GM21423 (cell line): ENCODE data around the gene TESPA1.
"Not testable (repeated sequence)": the region's sequence is repeated elsewhere in the genome, so short reads cannot be mapped to it uniquely, and the experiment has no call there.

Experiments
- ATAC-seq: cut with Tn5 transposase; IDR thresholded peaks from one replicate; pipeline ENCODE4 v1.9.1; 2021; ENCODE audit warnings: mild to moderate bottlenecking, moderate library complexity; ENCODE audit not compliant: unreplicated experiment

TESPA1 gene

DNA sequence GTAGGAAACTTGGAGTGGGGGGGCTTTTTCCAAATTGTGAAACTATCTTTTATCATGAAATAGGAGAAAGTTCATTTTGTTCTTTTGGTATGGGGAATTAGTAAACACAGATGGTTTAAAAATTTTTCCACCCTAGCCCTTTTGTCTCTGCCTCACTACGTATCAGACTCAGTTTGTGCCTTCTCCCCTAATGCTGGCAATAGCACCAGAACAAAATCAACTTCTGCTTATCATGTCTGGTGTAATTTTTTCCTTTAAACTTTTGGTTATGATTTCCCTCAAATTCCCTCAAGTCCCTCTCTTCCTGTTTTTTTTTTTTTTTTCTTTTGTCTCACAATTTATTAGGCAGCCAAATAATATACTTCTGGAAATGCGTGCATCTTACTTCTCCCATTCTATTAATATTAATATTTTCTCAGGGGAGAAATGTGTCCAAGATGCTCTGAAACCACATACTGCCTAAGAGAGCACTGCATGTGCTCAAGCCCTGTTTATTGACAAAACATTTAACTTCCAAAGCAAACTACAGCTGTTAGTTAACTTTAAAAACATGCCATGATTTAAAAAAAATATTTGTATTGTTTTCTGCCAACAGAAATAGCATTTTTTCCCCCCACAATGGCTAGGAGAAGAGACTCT is 35.4 kb downstream of the TESPA1 start:
- ATAC-seq = no peak

DNA sequence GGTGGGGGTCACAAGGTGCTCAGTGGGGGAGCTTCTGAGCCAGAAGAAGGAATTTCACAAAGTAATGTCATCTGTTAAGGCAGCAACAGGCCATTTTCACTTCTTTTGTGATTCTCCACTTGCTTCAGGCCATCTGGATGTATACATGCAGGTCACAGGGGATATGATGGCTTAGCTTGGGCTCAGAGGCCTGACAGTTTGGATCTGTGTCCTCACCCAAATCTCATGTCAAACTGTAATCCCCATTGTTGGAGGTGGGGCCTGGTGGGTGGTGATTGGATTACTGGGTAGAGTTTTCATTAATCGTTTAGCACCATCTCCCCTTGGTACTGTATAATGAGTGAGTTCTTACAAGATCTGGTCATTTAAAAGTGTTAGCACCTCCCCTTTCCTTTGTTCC is 36.4 kb downstream of the TESPA1 start:
- ATAC-seq = no peak

DNA sequence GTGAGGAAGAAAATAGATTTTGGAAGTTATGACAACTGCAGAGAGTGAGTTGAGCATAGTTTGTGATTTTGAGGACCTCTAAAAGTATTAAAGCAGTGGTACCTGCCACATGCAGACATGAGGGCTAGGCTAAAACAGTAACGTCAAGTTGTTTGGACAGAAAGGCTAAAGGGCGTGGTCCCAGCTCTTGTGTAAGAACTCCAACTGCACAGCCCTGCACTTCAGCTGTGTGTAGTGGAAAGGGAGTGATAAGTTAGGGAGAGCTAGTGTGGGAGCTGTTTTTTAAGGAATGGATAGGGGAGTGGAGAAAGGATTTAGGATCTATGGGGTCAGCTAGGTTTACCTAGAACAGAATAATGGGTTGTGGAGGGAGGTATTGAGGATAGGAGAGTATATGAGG is 39.5 kb downstream of the TESPA1 start:
- ATAC-seq = no peak

DNA sequence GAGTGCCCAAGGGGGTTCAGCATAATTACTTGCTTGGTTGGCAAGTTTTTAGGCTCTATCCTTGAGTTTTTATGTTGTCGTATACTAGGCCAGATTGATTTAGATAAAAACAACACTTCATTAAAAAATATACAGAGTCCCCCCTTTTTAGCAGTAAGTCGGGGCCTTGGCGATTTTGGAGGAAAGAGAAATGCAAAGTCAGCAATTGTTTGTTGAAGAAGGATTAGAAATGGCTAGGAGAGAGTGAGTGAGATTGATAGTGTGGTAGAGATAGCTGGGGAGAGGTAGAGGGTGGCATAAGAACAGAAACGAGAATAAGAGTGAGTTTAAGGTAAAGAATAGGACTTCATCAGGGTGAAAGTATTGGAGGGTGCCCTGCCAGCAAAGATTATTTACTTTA is 41.3 kb downstream of the TESPA1 start:
- not testable (repeated sequence) for ATAC-seq

DNA sequence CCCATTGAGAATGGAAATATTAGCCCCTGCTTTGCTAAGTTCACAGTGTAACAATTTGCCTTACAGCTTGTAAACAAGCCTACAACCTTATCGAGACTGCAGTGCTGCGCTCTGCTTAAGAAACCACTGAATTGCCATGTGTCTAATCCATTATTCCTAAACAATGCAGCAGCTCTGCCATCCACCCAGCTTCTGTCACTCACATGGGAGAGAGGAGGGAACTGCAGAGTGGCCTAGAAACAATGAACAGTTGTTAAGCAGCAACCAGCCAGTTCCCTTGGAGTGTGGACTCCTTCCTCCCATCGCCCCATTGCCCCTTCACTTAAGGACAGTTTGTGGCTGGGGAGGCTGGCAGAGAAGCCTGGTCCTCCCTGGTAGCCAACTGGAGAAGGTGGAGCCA is 42.9 kb downstream of the TESPA1 start:
- ATAC-seq = no peak

DNA sequence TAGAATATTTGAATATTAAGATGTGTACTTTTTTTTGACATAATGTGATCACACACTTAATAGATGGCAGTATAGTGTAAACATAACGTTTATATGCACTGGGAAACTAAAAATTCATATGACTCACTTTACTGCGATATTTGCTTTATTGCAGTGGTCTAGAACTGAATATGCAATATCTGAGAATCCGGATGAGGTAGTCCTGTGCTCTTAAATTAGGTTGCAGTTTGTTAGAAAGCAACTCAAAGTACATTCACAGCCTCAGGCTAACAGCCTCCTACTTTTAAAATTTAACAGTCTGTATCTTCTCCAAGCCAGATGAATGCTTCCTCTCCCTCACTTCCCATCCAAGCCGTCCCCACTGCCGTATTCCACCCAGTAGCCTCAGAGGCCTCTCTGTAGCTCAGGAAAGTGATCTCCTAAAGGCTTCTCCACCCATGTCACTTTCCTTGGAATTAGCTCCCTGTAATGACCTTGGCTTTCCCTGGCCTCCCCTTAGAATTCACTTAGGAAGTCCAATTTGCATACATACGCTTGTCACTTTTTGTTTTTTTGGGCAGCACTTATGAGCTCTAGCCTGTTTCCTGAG is 43.7 kb downstream of the TESPA1 start:
- ATAC-seq = no peak

DNA sequence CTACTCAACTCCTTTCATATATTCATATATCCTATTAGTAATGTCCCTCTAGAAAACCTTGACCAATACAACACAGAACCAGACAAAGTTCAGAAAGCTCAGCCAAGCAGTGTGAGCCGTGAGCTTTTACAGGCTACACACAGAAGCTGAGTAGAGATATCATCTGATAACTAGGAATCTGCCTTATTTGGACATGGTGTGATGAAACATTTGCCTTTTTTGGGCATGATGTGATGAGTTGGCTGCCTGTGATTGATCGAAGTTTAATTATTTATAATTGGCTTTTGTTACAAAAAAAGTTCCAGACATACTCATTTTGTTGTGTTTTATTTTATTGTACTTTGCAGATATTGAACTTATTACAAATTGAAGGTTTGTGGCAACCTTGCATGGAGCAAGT is 46.6 kb downstream of the TESPA1 start:
- ATAC-seq = no peak

DNA sequence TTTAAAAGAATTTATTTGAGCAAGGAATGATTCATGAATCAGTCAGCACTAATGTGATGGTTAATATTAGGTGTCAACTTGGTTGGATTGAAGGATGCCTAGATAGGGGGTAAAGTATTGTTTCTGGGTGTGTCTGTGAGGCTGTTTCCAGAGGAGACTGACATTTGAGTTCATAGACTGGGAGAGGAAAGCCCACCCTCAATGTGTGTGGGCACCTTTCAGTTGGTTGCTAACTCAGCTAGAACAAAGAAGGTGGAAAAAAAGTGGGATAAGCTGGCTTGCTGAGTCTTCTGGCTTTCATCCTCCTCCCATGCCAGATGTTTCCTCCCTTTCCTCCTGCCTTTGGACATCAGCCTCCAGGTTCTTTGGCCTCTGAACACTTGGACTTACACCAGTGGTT is 47.2 kb downstream of the TESPA1 start:
- ATAC-seq = no peak

DNA sequence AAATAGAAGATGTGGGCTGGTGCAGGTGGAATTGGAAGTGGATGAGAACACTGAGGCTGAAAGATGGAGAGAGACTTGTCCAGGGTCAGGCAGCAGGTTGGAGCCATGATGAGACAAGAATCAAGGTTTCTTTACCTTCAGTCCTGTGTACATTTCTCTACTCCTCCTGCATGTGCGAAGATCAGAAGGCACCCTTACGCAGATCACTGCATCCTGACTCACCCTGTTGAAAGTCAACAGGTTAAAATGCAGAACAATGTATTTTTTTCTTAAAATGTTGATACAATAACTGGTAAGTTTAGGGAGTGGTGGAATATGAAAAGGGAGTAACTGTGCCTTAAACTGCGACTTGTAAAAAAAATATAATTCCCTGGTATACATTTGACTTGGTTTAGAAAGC is 47.8 kb downstream of the TESPA1 start:
- no peak for ATAC-seq

DNA sequence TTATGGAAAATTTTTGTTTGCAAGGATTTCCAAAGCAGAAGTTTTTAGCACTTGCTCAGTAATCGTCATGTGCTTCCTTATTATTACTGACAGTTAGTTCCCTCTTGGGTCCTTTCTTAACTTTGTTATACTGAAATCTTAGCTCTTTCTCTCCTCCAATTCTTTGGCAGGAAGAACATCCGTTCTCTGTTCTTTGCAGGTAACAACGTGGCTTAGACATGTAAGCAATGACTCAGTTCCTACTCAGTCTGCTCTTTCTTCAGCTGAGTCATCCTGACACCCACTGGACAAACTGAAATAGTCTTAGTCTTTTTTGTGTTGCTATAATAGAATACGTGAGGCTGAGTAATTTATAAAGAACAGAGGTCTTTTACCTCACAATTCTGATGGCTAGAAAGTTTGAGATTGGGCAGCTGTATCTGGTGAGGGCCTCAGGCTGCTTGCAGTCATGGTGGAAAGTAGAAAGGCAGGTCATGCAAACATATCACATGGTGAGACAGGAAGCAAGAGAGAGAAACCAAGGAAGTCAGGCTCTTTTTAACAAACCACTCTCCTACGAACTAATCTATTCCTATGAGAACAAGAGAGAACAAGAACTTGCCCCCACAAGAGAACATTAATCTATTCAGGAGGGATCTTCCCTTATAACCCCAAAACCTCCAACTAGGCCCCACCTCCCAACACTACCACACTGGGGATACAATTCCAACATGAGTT is 49.2 kb downstream of the TESPA1 start:
- ATAC-seq = peak; percentile 94

DNA sequence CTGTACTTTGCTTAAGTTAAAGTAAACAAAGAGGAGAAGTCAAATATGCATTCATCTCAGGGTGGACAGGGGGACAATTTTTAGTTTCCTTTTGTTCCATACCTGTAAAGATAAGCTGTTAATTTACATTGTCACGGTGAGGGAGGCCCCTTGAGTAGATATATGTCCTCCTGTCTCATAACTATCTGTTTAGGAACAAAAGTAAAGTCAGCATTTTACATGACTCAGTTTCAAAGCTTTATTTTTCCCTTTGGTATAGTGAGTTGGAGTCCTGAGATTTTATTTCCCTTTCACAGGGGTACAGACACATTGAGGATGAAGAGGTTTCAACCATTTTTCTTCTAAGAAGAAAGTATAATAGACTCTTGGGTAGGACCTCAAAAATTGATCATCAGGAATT is 50.1 kb downstream of the TESPA1 start:
- no peak for ATAC-seq

DNA sequence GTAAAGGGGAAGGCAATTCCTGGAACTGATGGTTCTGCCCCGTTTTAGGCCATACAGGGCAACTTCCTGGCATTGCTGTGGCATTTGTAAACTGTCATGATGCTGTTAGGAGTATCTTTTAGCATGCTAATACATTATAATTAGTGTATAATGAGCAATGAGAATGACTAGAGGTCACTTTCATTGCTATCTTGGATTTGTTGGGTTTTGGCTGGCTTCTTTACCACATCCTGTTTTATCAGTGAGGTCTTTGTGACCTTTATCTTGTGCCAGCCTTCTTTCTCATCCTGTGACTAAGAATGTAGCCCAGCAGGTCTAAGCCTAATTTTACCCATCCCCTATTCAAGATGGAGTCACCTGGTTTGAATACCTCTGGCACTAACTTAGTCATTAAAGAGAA is 51.2 kb downstream of the TESPA1 start:
- no peak for ATAC-seq

DNA sequence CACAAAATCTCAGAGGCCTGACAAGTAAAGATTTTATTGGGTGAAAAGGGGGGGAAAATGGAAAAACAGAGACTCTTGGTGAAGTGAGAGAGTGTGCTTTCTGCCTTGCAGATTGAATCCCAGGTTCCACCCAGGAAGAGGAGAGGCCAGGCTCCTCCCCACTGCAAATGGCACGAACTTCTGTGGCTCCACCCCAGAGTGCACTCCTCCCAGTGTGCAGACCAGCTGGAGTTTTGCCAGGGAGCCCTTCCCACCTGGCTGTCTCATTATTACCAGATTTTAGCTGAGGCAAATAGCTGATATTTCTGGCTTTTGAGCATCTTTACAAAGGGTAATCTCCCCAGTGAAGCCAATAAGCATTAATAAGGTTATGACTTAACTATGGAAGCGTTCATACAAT is 51.9 kb downstream of the TESPA1 start:
- ATAC-seq = no peak

DNA sequence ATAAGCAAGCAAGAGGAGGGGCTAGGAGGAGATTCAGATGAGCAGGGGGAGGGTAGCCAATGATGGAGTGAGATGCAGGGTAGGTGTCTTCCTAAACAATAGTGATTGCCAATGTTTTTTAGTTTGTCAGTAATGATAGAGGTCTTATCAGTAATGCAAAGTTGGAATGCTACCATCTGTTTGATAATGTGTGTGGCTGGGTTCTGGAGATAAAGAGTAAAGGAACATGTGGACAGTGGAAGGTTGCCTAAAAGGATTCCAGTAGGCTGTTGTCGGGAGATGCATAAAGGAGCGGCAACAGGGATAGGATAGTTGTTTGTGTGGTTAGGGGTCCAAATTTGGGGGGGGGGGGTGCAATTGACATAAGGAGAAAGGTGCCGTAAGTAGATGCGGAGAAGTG is 52.5 kb downstream of the TESPA1 start:
- ATAC-seq = no peak

DNA sequence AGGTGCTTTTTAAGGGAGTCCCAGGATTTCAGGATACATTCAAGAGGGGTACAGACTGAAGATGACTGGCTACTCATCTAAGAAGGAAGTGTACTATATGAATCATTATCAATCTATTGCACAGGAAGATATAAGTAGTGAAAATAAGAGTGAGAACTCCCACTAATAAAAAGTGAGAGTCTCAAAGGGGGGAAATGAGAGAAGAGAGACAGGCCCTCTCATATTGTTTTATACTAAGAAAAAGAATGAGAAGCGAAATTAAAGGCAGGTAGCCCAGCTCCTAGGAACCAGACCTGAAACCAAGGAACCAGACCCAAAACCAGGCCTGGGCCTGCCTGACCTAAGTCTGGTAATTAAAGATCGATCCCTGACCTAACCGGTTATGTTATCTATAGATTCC is 54.6 kb downstream of the TESPA1 start:
- ATAC-seq = no peak

DNA sequence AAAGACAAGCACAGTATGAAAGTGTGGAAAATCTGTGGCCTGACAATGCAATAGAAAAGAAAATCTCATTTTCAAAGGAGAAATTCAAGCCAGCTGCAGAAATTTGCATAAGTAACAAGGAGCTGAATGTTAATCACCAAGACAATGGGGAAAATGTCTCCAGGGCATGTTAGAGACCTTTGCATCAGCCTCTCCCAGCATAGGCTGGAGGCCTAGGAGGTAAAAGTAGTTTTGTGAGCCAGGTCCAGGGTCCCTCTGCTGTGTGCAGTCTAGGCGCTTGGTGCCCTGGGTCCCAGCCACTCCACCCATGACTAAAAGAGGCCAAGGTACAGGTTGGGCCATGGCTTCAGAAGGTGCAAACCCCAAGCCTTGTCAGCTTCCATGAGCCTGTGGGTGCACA is 58.3 kb downstream of the TESPA1 start:
- ATAC-seq = no peak

DNA sequence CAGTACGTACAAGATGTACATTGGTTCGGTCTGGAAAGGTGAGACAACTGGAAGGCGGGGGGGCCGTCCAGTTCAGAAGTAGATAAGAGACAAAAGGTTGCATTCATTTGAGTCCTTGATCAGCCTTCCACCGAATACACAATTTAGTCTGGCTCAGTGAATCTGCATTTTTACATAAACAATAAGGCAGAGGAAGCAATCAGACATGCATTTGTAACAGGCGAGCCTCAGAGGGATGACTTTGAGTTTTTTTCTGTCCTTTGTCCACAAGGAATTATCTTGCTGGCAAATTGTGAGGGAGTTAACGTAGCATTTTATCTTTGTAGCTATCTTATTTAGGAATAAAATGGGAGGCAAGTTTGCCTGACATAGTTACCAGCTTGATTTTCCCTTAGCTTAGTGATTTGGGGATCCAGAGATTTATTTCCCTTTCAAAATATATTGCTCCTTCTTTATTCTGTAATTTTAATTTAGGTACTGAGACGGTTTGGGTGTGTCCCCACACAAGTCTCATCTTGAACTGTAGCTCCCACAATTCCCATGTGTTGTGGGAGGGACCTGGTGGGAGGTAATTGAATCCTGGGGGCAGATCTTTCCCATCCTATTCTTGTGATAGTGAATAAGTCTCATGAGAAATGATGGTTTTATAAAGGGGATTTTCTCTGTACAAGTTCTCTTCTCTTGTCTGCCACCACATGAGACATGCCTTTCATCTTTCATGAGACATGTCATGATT is 59.4 kb downstream of the TESPA1 start:
- ATAC-seq = no peak

DNA sequence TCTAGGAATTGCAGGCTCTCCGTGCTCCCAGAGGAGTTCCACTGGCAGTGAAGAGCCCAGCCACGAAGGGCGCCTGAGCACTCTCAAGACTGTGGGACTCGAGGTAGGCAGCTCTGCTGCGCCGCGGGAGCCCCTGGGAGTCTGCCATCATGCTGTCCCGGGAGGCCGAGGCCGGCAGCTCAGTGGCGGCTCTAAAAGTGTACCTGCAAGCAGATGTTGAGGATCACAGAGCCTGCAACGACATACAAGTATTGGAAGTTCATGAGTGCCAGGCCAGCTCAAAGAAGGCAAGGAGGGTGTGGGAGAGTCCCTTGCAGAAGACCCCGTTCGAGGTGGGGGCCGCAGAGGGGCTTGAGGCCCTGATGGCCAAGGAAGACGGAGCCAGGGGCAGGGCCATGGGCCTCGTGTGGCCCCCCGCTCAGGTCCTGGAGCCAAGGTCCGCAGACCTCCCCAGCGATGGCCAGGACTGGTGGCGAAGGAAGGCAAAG is 67.5 kb downstream of the TESPA1 start:
- ATAC-seq = no peak
